GM19239 (cell line): ENCODE data around the gene AASDH.
"Not testable (repeated sequence)": the region's sequence is repeated elsewhere in the genome, so short reads cannot be mapped to it uniquely, and the experiment has no call there.

Experiments used
- DNase-seq: peaks from one replicate; pipeline ENCODE4 v3.0.0; 2011; ENCODE audit warnings: low spot score; ENCODE audit not compliant: insufficient read length
- FAIRE-seq: peaks from 2 replicates; lab custom pipeline; 2011; peaks lifted over from hg19 to GRCh38; lab: Jason Lieb, UNC

AASDH gene

DNA sequence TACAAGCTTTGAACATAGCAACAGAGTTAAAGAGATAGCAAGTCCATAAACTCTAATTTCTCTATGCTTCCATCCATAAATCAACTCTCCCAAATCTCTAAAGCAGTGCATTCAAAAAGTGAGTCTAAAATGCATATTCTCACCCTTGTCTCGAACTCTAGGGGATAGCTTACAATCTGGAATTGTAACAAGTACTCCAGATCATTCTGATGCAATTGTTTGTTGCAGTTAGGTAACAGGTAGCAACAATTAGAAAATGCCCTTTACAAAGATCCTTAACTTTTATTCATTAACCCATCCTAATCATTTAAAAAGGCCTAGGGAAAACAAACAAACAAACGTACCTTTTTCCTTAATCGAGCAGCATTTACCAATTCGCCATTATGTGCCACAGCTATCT is 18.9 kb upstream of the AASDH start:
- FAIRE-seq: no peak
- no peak for DNase-seq

- FAIRE-seq (no peak), DNase-seq (no peak)
Observed at GRCh38 chr4:56405016-56405415, 17.7 kb upstream of the AASDH start.

DNA sequence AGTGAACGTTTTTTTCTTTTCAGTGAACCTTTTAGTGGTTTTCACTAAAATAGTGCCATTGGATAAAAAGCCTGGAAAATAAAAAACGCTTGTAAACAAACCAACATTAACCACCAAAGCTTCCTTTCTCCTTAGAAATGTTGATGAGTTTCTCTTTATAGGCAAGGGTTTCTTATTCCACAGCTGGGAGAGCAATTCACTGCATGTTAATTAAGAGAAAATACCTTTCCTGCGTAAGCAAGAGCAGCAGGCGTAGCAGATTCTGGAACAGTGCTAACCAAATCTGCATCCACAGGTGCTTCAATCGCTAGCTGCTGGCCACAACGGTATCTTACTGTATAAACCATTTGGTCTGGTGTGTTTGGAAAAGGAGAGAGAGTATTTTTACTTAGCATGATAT is 13.3 kb upstream of the AASDH start:
- DNase-seq (no peak), FAIRE-seq (no peak)

DNA sequence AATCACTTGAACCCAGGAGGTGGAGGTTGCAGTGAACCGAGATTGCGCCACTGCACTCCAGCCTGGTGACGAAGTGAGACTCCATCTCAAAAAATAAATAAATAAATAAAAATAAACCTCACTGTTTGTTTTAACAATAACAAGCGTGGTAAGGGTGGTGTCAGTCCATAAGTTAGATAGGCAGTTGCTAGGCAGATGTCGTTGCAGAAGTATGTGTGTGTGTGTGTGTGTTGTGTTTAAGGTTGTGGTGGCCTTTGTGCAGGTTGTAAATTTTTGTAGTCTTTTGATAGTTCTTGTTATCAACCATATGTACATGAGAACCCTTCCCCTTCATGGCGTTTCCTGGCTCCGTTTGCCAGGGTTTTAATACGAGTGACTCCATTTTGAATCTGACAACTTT is 4.0 kb upstream of the AASDH start:
- no peak for FAIRE-seq

DNA sequence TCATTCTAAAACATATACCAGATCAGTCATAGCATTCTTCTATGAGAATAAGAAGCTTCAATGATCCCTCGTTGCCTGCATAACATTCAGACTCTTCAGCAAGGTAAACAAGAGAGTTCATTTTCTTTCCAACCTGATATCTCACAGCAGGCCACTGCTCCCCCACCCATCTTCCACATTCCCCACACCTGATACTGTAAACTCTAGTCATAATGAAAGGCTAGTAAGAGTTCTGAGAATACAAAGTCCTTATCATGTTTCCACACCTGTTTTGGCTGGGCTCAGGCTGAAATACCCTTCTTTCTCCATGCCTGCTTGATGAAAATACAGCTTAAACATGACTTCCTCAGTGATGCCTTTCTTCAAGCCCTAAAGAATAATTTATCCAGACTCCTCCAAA is 2.3 kb upstream of the AASDH start:
- DNase-seq (no peak), FAIRE-seq (no peak)

More for the DNA sequence above, 4.0 kb upstream of the AASDH start:
- DNase-seq: no peak

DNA sequence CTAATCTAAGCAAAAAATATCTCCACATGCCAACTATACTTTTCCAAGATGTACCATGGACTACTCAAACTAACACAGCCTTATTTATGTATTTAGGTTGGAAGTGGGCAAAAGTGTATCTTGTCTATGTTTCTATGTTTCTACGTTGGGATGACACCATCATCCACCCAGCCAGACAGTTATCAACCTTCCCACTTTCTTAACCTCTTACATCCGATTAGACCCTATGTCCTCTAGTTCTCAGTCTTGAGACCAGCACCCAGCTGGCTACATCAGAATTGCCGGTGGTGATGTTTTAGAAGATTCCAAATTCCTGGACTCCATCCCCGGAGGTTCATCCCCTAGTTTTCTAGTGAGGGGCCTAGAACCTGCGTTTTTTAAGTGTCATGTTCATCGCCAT is 1.0 kb upstream of the AASDH start:
- FAIRE-seq (no peak), DNase-seq (no peak)

DNA sequence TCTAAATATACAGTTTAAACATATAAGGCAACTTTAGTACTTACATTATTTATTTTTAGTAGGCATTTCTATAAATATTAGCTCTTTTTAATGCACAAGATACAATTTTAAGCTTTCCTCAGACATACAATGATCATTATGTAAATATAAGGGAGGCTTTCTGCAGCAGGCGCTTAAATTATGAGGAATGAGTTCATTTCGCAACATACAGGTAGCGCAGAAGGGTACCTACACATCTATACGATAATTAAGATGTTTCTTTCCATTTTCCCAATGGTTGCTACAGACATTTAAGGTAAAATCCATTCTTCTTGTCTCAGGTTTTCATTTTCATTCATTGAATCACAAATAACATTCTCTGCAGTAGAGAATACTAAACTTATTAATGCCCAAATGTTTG is 1.2 kb downstream of the AASDH start:
- FAIRE-seq: no peak

DNA sequence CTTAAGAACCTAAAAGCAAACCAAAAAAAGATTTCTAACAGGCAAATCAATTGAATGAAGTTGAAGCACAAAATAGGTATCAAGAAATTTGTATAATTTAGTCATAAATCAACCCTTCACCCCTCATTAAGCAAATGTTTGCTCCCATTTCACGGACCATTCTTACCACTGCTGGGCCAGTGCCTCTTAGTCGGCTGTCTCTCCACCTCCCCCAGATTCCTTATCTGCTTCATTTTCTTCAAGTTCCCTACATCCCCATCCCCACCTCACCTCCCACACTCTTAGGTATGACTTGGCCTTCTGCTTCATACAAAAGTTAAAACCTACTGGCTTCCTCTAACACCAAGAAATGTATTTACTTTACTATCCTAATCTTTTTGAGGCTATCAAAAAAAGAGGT is 11.8 kb downstream of the AASDH start:
- FAIRE-seq: no peak
- DNase-seq: no peak

More for the DNA sequence above, 1.2 kb downstream of the AASDH start:
- no peak for DNase-seq

GRCh38 chr4:56374956-56375355 is 12.3 kb downstream of the AASDH start:
- FAIRE-seq (no peak), DNase-seq (no peak)

GRCh38 chr4:56372774-56373173 is 14.5 kb downstream of the AASDH start:
- no peak for FAIRE-seq
- no peak for DNase-seq

- no peak for FAIRE-seq
Observed at GRCh38 chr4:56371426-56372220, 15.7 kb downstream of the AASDH start.

DNA sequence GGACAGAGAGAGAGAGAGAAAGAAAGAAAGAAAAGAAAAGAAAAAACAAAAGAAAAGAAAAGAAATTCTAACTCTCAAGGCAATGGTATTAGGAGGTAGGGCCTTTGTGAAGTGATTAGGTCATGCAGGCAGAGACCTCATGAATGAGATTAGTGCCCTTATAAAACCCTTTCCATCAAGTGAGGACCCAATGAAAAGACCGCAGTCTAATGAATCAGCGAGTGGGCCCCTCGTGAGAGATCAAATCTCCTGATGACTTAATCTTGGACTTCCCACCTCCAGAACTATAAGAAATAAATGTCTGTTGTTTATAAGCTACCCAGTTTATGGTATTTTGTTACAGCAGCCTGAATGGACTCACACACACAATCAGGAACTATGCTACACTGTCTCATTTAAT is 16.9 kb downstream of the AASDH start:
- no peak for FAIRE-seq
- DNase-seq: no peak

More at GRCh38 chr4:56371426-56372220, 15.7 kb downstream of the AASDH start:
- no peak for DNase-seq

- DNase-seq: not testable (repeated sequence)
Observed at GRCh38 chr4:56362981-56363380, 24.3 kb downstream of the AASDH start.

DNA sequence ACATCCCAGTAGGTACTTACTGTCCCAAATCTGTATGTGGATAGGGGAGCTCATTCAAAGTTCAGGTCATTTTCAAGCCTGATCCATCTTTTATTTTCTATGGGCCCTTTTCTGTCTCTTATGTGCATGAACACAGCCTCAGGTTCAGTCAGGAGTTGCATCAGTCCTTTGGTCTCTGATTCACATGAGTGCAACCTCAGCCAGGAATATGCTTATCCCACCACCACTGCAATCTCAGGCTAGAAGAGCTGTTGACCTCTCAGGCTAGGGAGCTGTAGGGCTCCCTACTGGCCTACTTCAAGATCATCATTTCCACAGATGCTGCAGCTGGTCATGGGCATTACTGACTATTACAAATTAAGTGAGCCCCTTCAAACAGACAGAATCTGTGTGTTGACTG is 27.2 kb downstream of the AASDH start:
- no peak for DNase-seq
- FAIRE-seq: no peak

More at GRCh38 chr4:56362981-56363380, 24.3 kb downstream of the AASDH start:
- not testable (repeated sequence) for FAIRE-seq

DNA sequence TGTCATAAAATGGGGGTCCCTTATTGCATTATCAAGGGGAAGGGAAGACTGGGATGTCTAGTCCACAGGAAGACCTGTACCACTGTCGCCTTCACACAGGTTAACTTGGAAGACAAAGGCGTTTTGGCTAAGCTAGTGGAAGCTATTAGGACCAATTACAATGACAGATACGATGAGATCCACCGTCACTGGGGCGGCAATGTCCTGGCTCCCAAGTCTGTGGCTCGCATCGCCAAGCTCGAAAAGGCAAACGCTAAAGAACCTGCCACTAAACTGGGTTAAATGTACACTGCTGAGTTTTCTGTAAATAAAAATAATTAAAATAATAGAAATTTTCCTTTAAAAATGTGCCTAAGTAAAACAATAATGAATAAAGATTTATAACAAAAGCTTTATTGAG is 30.6 kb downstream of the AASDH start:
- no peak for FAIRE-seq
- no peak for DNase-seq

- FAIRE-seq (no peak), DNase-seq (no peak)
Observed at GRCh38 chr4:56348576-56348975, 38.7 kb downstream of the AASDH start.

- FAIRE-seq (no peak), DNase-seq (no peak)
Observed at GRCh38 chr4:56345458-56345857, 41.8 kb downstream of the AASDH start.

DNA sequence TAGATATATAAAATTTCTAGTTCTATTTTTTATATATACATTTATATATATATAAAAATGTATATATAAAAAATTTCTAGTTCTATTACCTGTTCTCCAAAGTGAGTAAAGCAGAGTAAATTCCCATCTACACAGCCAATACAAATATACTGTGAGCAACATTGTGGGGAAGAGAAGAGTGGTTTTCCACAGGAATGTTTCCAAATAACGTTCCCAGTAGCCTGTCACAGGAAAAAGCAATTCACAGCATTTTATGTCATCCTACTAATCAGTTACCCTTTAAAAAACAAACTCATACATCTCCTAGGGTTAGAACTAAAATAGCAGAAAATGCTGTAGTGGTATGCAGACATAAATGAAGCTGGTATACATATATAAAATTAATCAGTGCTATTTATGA is 44.5 kb downstream of the AASDH start:
- FAIRE-seq: no peak
- DNase-seq: no peak

- FAIRE-seq (no peak), DNase-seq (no peak)
Observed at GRCh38 chr4:56330691-56331090, 56.6 kb downstream of the AASDH start.

GRCh38 chr4:56326363-56326762 is 60.9 kb downstream of the AASDH start:
- FAIRE-seq (no peak), DNase-seq (no peak)

- no peak for FAIRE-seq
Observed at GRCh38 chr4:56324011-56324610, 63.2 kb downstream of the AASDH start.

DNA sequence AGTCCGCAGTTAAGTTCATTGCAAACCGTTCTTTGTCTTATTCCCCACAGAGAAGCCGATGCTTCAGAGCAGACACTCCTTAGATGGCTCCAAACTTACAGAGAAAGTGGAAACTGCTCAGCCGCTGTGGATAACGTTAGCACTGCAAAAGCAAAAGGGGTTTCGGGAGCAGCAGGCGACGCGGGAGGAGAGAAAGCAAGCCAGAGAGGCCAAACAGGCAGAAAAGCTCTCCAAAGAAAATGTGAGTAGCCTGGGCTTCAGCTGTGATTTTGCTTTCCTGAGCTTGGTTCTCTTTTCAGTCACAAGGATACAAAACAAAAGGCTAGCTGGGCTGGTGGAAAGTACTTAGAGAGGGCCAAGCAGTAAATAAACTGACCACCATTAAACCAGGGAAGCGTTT is 64.0 kb downstream of the AASDH start:
- DNase-seq (no peak), FAIRE-seq (no peak)

More at GRCh38 chr4:56324011-56324610, 63.2 kb downstream of the AASDH start:
- DNase-seq: no peak
